GM21447 (cell line): Measurements from ENCODE around the gene TELO2.
A peak's percentile ranks its signal among the peaks of the same experiment; 100 is the strongest.
"Not testable (repeated sequence)": the region's sequence is repeated elsewhere in the genome, so short reads cannot be mapped to it uniquely, and the experiment has no call there.

ENCODE experiments used
- ATAC-seq: cut with Tn5 transposase; IDR thresholded peaks from one replicate; pipeline ENCODE4 v1.9.1; 2021; ENCODE audit not compliant: unreplicated experiment

The TELO2 gene

GRCh38 chr16:1457489-1458245, 35.5 kb upstream of the TELO2 start:
- ATAC-seq, result no peak

DNA sequence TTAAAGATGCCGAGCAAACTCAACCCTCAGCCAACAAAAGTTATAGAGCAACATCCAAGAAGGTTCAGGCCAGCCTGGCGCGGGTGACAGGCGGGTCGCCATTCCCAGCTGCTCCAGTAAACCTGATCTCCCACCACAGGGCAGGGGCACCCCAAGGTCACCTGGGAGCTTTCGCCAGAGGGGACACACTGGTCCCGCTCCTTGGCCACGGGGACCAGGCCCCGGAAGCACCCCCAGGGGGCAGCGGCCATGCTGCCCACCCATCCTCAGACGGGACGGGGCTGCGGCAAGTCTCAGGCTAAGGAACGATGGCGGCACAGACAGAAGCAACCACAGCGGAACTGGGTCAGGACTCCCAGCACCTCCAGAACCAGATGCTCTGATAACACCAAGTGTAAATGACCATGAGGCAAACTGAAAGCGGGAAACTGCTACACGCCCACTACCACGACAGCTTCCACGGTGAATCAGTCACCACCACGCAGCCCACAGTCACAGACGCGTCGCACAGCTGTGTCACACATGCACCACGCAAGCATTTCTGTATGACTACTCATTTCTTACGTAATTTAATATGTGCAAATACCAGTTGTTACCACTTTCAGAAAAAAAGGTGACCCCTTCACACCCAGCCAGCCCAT, 34.7 kb upstream of the TELO2 start:
- ATAC-seq, result no peak

DNA sequence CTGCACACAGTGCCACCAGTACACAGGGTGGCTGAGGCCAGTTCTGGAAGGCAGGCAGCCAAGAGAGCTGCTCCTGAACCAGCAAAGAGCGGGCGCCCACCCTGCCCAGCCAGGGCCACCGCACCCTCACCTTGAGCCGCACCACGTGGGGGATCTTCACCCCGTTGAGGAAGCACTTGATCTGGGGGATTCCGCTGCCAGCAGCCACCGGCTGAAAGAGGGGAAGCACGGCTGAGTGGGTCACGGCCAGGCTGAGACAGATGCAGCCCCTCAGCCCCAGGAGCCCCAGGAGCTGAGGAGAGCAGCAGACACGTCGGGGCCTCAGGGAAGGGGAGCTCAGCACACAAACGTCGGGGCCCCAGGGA, 34.2 kb upstream of the TELO2 start:
- no peak for ATAC-seq

GRCh38 chr16:1459967-1460366, 33.2 kb upstream of the TELO2 start:
- ATAC-seq, result no peak

GRCh38 chr16:1460602-1461138, 32.5 kb upstream of the TELO2 start:
- no peak for ATAC-seq

DNA sequence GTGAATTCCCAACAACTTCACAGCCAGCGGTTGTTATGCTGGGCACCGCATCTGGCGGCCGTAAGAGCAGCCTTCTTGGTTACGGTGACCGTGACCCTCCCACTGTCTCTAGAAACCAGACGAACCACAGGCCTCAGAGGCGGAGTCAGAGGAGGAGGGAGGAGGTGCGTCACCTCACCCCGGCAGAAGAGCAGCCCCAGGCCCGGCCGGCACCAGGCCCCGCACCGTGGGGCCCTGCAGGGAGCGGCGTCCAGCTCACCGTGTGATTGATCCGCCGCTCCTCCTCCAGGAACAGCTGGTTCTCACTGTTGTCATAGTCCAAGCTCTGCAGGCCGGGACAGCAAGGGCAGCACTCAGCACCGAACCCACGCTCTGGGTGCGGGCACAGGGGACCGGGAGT, 32.0 kb upstream of the TELO2 start:
- no peak for ATAC-seq

DNA sequence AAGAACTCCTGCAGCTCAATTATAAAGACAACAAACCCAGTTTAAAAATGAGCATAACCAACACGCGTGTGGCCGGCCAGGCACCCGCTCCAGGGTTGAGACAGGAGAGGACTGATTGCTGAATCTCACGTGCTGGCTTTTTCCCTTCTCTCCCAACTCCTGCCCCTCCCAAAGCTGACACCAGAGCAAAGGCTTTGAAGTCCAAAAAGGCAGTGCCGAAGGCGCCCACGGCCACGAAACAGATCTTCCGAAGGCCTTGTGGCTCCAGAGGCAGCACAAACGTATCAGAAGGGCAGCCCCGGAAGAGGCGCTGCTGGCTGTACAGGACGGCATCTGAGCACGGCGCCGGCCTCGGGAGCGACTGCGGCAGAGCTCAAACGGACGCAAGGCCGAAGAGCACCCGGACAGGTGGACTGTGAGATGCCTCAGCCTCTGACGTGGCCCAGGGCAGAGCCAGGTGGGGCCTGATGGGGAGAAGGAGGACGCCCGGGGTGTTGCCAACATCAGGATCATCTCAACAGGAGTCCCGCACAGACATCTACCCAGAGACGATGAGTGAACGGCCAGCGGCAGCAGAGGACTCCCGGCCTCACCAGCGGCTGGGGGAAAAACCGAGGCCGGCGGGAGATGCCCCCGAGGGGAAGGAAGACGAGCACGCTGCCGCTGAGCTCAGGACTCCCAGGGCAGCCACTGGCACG, 28.8 kb upstream of the TELO2 start:
- no peak for ATAC-seq

DNA sequence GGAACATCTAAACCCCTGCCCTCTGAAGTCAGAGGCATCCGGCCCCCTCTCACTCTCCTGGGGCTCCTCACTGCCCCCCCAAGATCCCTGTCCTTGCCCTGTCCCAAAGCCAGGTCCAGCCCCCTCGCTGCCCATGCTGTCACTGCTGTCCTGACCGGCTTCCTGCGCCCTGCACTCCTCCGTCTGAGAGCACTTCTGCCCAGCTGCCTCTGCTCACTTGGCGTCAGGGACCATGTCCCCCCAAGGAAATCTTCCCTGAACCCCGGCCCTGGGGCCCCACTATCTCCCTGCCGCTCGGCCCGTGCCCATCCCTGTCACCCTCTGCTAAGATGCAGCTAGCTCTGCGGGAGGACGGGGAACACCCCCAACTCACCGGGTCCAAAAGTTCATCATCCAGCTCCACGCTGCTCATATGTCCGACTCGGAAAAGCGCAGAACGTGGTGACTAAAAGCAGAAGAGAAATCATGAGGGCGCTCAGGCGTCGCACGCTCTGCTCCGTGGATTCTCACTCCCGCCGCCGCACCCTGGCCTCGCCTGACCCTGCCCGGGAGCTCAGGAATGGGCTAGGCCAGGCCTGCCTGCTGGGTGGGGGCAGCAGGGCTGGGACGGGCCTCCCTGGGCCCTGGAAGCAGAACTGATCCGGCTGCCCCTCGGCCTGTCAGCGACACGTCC, 28.1 kb upstream of the TELO2 start:
- no peak for ATAC-seq

DNA sequence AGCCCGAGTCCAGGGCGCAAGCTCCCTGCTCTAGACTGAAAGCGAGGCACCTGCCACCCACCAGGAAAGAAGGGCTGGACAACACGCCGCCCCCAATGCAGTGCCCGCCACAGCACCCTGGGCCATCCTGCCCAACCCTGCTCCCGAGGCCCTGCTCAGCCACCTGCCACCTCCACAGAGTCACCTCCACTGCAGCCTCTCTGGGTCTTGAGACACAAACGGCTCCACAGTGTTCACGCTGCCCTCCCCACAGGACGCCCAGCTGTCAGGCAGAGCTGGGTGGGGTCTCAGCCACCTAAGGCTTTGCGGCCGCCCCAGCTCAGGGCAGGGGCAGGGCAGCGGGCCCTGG, 27.6 kb upstream of the TELO2 start:
- ATAC-seq, result no peak

- ATAC-seq, result no peak
Measured at GRCh38 chr16:1466054-1466453, 27.1 kb upstream of the TELO2 start.

GRCh38 chr16:1466968-1467521, 26.1 kb upstream of the TELO2 start:
- ATAC-seq, result no peak

DNA sequence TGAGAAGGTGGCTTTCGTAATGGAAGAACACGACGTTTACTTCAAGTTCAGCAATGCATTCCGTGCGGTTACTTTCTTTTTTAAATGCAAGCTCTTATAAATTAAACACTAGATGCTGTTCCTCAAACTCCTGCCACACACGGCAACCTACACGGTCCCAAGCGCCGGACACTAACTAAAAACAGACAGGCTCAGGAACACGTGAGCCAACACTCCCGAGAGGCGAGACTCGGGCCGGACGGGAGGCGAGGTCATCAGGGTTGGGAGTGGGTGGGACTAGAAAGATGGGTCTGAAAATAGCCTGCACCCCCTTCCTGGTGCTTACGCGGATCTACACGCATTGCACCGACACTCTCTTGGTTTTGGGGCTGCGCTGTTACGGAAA, 24.7 kb upstream of the TELO2 start:
- no peak for ATAC-seq

DNA sequence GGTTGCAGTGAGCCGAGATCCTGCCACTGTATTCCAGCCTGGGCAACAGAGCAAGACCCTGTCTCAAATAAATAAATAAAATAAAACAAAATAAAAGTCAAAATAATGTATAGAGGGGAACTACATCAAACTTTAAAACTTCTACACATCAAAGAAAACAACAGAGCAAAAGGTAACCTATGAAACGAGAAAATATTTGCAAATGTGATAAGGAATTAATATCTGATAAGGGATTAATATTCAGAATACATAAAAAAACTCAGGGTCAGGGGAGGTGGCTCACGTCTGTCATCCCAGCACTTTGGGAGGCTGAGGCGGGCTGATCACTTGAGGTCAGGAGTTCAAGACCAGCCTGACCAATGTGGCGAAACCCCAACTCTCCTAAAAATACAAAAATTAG, 24.0 kb upstream of the TELO2 start:
- ATAC-seq, result not testable (repeated sequence)

DNA sequence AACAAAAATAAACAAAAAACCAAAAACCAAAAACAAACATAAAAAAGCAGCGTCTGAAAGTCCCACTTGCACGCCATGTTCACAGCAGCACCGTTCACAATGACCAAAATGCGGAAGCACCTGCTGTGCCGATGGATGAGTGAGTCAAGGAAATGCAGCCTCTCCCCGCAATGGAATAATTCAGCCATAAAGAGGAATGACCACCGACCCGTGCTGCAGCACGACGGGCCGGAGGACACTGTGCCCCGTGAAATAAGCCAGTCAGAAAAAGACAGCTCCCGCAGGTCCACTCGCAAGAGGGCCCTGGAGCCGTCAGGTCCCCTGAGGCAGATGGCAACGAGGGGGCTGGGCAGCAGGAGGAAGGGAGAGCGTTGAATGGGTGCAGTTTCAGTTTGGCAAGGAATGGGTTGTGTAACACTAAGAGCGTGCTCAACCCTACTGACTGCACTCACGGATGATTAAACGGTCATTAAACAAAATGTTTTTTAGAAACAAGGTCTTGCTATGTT, 23.4 kb upstream of the TELO2 start:
- no peak for ATAC-seq

GRCh38 chr16:1470481-1471251, 22.5 kb upstream of the TELO2 start:
- no peak for ATAC-seq

- no peak for ATAC-seq
Measured at GRCh38 chr16:1471569-1472194, 21.5 kb upstream of the TELO2 start.

DNA sequence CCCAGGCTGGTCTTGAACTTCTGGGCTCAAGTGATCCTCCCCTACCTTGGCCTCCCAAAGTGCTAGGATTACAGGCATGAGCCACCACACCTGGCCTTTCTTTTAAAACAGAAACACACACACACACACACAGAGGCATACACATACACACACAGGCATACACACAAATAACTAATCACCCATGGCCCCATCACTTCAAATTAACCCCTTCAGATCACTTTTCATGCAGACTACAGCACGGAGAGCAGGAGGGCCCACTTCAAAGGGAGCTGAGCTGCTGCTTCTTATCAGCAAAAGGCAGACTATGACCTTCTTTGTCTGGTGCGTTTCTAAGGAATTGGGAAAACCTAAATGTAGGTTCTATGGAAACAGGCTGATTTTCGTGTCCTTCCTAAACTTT, 20.2 kb upstream of the TELO2 start:
- no peak for ATAC-seq

GRCh38 chr16:1474082-1474795, 18.9 kb upstream of the TELO2 start:
- ATAC-seq, result peak; percentile 18
